HL-60 (cell line): Measurements from ENCODE around the gene WDFY4.

Source experiments
- DNase-seq, 2 experiments: peaks; one replicate each; pipeline ENCODE4 v3.0.0-alpha.2; 2010 to 2020; ENCODE audit warnings: low read depth in 1 of 2, low spot score in 1 of 2
- H3K27ac ChIP-seq: fragments of 250-450 bp; sonication (Bioruptor Pico); replicated peaks from 2 replicates; pipeline ENCODE4 v1.5.1; 2020; ENCODE audit warnings: mild to moderate bottlenecking, moderate library complexity
- H3K27me3 ChIP-seq: fragments of 250-450 bp; sonication (Bioruptor Pico); 2 replicates; pipeline ENCODE4 v1.5.1; 2021; ENCODE audit warnings: mild to moderate bottlenecking, moderate library complexity; ENCODE audit not compliant: insufficient read depth, poor library complexity, severe bottlenecking
- H3K4me3 ChIP-seq: replicated peaks from 2 replicates; pipeline ENCODE4 v1.5.1; 2011; ENCODE audit warnings: mild to moderate bottlenecking, control low read depth, low read length; ENCODE audit not compliant: insufficient read depth
- CTCF ChIP-seq: IDR thresholded peaks from one replicate; pipeline ENCODE4 v1.5.1; 2011; ENCODE audit warnings: low read length, control low read depth, inconsistent platforms; ENCODE audit not compliant: insufficient read depth
- GABPA ChIP-seq: IDR thresholded peaks from 2 replicates; pipeline ENCODE4 v1.6.1; 2012; ENCODE audit warnings: low read depth
- POLR2AphosphoS5 ChIP-seq: IDR thresholded peaks from 2 replicates; pipeline ENCODE4 v1.6.1; 2012; ENCODE audit warnings: low read depth
- REST ChIP-seq: IDR thresholded peaks from 2 replicates; pipeline ENCODE4 v1.6.1; 2012; ENCODE audit warnings: low read depth; ENCODE audit not compliant: insufficient replicate concordance
- SPI1 ChIP-seq: IDR thresholded peaks from 2 replicates; pipeline ENCODE4 v1.6.1; 2012; ENCODE audit warnings: low read depth, mild to moderate bottlenecking, borderline replicate concordance

Gene WDFY4

GRCh38 chr10:48682265-48682664, 2.4 kb upstream of the WDFY4 start:
- H3K27me3 ChIP-seq = no peaks in the 10 kb centered on the region
- no peak for TF ChIP-seq SPI1
- TF ChIP-seq GABPA = no peak
- TF ChIP-seq POLR2AphosphoS5 = no peak
- TF ChIP-seq CTCF = no peak
- no peak for TF ChIP-seq REST
- H3K27ac ChIP-seq = no peak overlapping the region
- H3K4me3 ChIP-seq = no peak overlapping the region
- no peak for DNase-seq

GRCh38 chr10:48683424-48683823, 1.2 kb upstream of the WDFY4 start:
- Histone ChIP-seq H3K4me3 (no peak overlapping the region), H3K27ac (no peak overlapping the region), H3K27me3 (no peaks in the 10 kb centered on the region)
- TF ChIP-seq CTCF = no peak
- TF ChIP-seq SPI1 = no peak
- TF ChIP-seq REST = no peak
- no peak for TF ChIP-seq POLR2AphosphoS5
- TF ChIP-seq GABPA = no peak
- DNase-seq = no peak

- Histone ChIP-seq H3K27me3 (no peaks in the 10 kb centered on the region), H3K4me3 (no peak overlapping the region), H3K27ac (peak overlapping the region; percentile 93)
- no peak for DNase-seq
- TF ChIP-seq CTCF (no peak), GABPA (no peak), SPI1 (no peak), POLR2AphosphoS5 (no peak), REST (no peak)
Measured at GRCh38 chr10:48683868-48684267, 805 bp upstream of the WDFY4 start.
